WTC11 (cell line): Measurements from ENCODE around the gene FICD.
"Not testable (repeated sequence)": the region's sequence is repeated elsewhere in the genome, so short reads cannot be mapped to it uniquely, and the experiment has no call there.

Experiments used
- CBFB ChIP-seq: sonication (generic); formaldehyde crosslinking; IDR thresholded peaks from 2 replicates; pipeline ENCODE4 v1.8.1; 2022; ENCODE audit warnings: mild to moderate bottlenecking, low read depth, missing genetic modification reagents
- ELF4 ChIP-seq: sonication (generic); formaldehyde crosslinking; IDR thresholded peaks from 2 replicates; pipeline ENCODE4 v1.8.1; 2022; ENCODE audit warnings: low read depth, mild to moderate bottlenecking, moderate library complexity, missing genetic modification reagents
- ESRRA ChIP-seq: sonication (generic); formaldehyde crosslinking; IDR thresholded peaks from 2 replicates; pipeline ENCODE4 v1.8.1; 2022; ENCODE audit warnings: mild to moderate bottlenecking, missing genetic modification reagents, borderline replicate concordance
- TF ChIP-seq, protein P1 (sequence below): sonication (generic); formaldehyde crosslinking; IDR thresholded peaks from 2 replicates; pipeline ENCODE4 v1.8.1; 2022; ENCODE audit warnings: low read depth, mild to moderate bottlenecking, moderate library complexity, missing genetic modification reagents, borderline replicate concordance
- TF ChIP-seq, protein P2 (sequence below): fragments of 200-600 bp; IDR thresholded peaks from 2 replicates; pipeline ENCODE4 v1.8.0; 2022; ENCODE audit warnings: antibody characterized with exemption

DNA sequence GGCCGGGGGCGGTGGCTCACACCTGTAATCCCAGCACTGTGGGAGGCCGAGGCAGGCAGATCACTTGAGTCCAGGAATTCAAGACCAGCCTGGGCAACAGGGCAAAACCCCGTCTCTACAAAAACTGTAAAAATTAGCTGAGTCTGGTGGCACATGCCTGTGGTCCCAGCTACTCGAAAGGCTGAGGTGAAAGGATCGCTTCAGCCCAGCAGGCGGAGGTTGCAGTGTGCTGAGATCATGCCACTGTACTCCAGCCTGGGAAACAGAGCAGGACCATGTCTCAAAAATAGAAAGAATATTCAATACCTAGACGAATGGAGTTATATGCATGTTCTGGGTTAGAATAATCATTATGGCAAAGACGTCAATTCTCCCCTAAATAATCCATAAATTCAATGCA lies 40.3 kb downstream of the FICD start:
- TF ChIP-seq, protein P1, sequence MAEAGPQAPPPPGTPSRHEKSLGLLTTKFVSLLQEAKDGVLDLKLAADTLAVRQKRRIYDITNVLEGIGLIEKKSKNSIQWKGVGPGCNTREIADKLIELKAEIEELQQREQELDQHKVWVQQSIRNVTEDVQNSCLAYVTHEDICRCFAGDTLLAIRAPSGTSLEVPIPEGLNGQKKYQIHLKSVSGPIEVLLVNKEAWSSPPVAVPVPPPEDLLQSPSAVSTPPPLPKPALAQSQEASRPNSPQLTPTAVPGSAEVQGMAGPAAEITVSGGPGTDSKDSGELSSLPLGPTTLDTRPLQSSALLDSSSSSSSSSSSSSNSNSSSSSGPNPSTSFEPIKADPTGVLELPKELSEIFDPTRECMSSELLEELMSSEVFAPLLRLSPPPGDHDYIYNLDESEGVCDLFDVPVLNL (CRISPR knock-in tag), result not testable (repeated sequence)
- TF ChIP-seq ELF4 (CRISPR knock-in tag); ESRRA (CRISPR knock-in tag); CBFB: not testable (repeated sequence)
- TF ChIP-seq, protein P2, sequence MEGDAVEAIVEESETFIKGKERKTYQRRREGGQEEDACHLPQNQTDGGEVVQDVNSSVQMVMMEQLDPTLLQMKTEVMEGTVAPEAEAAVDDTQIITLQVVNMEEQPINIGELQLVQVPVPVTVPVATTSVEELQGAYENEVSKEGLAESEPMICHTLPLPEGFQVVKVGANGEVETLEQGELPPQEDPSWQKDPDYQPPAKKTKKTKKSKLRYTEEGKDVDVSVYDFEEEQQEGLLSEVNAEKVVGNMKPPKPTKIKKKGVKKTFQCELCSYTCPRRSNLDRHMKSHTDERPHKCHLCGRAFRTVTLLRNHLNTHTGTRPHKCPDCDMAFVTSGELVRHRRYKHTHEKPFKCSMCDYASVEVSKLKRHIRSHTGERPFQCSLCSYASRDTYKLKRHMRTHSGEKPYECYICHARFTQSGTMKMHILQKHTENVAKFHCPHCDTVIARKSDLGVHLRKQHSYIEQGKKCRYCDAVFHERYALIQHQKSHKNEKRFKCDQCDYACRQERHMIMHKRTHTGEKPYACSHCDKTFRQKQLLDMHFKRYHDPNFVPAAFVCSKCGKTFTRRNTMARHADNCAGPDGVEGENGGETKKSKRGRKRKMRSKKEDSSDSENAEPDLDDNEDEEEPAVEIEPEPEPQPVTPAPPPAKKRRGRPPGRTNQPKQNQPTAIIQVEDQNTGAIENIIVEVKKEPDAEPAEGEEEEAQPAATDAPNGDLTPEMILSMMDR, result not testable (repeated sequence)
